Measurements from ENCODE around the gene CASS4.

- TF ChIP-seq, protein P1, sequence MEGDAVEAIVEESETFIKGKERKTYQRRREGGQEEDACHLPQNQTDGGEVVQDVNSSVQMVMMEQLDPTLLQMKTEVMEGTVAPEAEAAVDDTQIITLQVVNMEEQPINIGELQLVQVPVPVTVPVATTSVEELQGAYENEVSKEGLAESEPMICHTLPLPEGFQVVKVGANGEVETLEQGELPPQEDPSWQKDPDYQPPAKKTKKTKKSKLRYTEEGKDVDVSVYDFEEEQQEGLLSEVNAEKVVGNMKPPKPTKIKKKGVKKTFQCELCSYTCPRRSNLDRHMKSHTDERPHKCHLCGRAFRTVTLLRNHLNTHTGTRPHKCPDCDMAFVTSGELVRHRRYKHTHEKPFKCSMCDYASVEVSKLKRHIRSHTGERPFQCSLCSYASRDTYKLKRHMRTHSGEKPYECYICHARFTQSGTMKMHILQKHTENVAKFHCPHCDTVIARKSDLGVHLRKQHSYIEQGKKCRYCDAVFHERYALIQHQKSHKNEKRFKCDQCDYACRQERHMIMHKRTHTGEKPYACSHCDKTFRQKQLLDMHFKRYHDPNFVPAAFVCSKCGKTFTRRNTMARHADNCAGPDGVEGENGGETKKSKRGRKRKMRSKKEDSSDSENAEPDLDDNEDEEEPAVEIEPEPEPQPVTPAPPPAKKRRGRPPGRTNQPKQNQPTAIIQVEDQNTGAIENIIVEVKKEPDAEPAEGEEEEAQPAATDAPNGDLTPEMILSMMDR (IDR thresholded peaks at IDR 0.05; ENCODE audit: low read depth, low read length, missing input control): no peak
- no peak for TF ChIP-seq ZBTB33 (IDR thresholded peaks at IDR 0.05)
- no peak for TF ChIP-seq ATF3 (IDR thresholded peaks at IDR 0.05)
Observed at GRCh38 chr20:56363491-56363890, 48.6 kb upstream of the CASS4 start.
